Activated T-helper 9 cell treated with anti-CD3 and anti-CD28 coated beads, Interleukin-2, amount 50 U/mL, for 16 hours (primary cell): ENCODE data around the gene SUN1.
"Not testable (repeated sequence)": the region's sequence is repeated elsewhere in the genome, so short reads cannot be mapped to it uniquely, and the experiment has no call there.

Experiments
- DNase-seq: peaks from one replicate; pipeline ENCODE4 v3.0.0-alpha.2; 2020; ENCODE audit warnings: low read depth

SUN1 gene

GRCh38 chr7:920351-921070 lies 88.2 kb downstream of the SUN1 start:
- no peak for DNase-seq

- DNase-seq, result no peak
These were observed 88.8 kb downstream of the SUN1 start for GRCh38 chr7:921071-921461.

- no peak for DNase-seq
These were observed 89.5 kb downstream of the SUN1 start for GRCh38 chr7:921581-922333.

- peak; percentile 49 for DNase-seq
These were observed 90.2 kb downstream of the SUN1 start for GRCh38 chr7:922334-923107.

- DNase-seq, result peak; percentile 90
These were observed 91.1 kb downstream of the SUN1 start for GRCh38 chr7:923108-924041.

GRCh38 chr7:924042-924441 lies 91.8 kb downstream of the SUN1 start:
- not testable (repeated sequence) for DNase-seq
